Activated T-cell treated with anti-CD3 and anti-CD28 coated beads, Interleukin-2, amount 50 U/mL, for 1 hour (primary cell): ENCODE data around the gene NDUFV2.

Experiments
- DNase-seq: peaks from one replicate; pipeline ENCODE4 v3.0.0-alpha.2; 2020

The NDUFV2 gene

GRCh38 chr18:9120796-9121195 is 18.3 kb downstream of the NDUFV2 start:
- no peak for DNase-seq

GRCh38 chr18:9123520-9123919 is 21.0 kb downstream of the NDUFV2 start:
- DNase-seq, result no peak

DNA sequence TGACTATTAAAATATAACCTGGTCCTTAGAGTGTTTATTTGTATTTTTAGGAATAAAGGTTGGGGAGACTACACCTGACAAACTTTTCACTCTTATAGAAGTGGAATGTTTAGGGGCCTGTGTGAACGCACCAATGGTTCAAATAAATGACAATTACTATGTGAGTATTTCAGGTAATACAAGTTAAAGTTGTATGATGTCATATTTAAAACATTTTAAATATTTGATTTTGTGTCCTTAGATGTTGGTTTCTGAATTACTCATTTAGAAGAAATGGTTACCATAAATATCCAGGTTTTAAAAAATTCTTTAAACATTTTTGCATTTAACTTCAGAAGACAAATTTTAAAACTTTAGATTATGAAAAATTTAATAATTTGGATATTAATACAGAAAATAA is 22.3 kb downstream of the NDUFV2 start:
- no peak for DNase-seq

- DNase-seq, result no peak
These were observed 23.8 kb downstream of the NDUFV2 start for GRCh38 chr18:9126337-9126736.

- DNase-seq, result no peak
These were observed 27.7 kb downstream of the NDUFV2 start for GRCh38 chr18:9130195-9130594.

GRCh38 chr18:9130806-9131205 is 28.3 kb downstream of the NDUFV2 start:
- no peak for DNase-seq

DNA sequence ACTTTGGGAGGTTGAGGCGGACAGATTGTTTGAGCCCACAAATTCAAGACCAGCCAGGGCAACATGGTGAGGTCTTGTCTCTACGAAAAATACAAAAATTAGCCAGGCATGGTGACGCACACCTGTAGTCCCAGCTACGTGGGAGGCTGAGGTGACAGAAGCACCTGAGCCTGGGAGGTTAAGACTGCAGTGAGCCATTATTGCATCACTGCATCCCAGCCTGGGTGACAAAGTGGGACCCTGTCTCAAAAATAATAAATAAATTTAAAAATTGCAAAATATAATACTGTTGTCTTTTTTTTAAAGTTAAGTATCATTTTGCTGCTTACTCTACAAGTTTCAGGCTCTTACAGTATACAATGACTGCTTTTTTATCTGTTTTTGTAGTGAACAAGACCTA is 30.1 kb downstream of the NDUFV2 start:
- no peak for DNase-seq

- DNase-seq, result no peak
These were observed 30.7 kb downstream of the NDUFV2 start for GRCh38 chr18:9133225-9133624.

- no peak for DNase-seq
These were observed 32.8 kb downstream of the NDUFV2 start for GRCh38 chr18:9135081-9135911.

GRCh38 chr18:9135912-9136314 is 33.4 kb downstream of the NDUFV2 start:
- DNase-seq, result no peak

GRCh38 chr18:9136315-9137155 is 34.0 kb downstream of the NDUFV2 start, which contains the start of gene ANKRD12:
ANKRD12 (plus strand) TSS chr18:9136781; CDS start chr18:9182433, 45,652 bp downstream.
- peak; percentile 99 for DNase-seq

GRCh38 chr18:9137168-9138066 is 34.9 kb downstream of the NDUFV2 start:
- peak; percentile 76 for DNase-seq

GRCh38 chr18:9139400-9140039 is 37.0 kb downstream of the NDUFV2 start:
- no peak for DNase-seq

DNA sequence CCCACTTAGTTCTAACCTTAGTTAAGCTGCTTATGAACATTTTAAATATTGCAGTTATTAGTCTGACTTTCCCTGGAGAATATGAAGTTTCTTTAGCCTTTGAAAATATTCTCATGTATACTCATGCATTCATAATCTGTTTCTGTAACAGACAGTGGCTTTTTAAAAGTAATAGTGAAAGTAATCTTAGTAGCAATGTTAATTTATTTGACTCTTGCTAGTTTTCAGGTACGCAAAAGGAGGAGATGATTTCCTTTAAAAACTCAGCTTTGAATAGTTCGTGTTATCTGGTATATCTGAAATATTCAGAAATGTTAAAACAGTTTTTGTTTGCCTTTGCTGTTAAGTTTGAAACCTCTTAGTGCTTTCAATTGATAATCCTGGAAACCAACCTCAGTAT is 37.9 kb downstream of the NDUFV2 start:
- no peak for DNase-seq

GRCh38 chr18:9140984-9141383 is 38.5 kb downstream of the NDUFV2 start:
- DNase-seq, result no peak

- DNase-seq, result no peak
These were observed 43.7 kb downstream of the NDUFV2 start for GRCh38 chr18:9146224-9146623.

GRCh38 chr18:9147440-9148202 is 45.1 kb downstream of the NDUFV2 start:
- DNase-seq, result no peak

GRCh38 chr18:9148203-9148552 is 45.7 kb downstream of the NDUFV2 start:
- no peak for DNase-seq

- no peak for DNase-seq
These were observed 47.6 kb downstream of the NDUFV2 start for GRCh38 chr18:9150121-9150520.

- no peak for DNase-seq
These were observed 50.8 kb downstream of the NDUFV2 start for GRCh38 chr18:9153256-9153655.

DNA sequence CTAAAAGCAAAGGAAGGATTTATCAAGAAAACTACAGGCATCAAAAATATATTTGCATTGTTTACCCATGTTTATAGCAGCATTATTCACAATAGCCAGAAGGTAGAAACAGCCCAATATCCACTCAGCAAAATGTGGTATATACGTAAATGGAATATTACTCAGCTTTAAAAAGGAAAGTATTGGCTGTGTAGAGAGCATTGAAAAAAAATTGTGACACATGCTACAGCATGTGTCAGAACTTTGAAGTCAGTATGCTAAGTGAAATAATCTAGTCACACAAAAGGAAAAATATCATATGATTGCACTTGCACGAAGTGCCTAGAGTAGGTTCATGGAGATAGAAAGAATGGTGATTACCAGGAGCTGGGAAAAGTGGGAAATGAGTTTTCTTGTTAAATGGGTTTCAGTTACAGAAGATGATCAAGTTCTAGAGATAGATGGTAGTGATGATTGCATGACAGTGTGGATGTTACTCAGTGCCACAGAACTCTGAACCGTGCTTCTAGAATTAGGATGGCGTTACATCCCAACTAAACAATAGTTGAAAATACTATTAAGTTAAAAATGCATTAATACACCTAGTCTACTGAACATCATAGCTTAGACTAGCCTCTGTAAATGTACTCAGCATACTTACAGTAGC is 54.2 kb downstream of the NDUFV2 start:
- no peak for DNase-seq
